Progenitor cell of endocrine pancreas (in vitro differentiated cells): ENCODE data around the gene F9. TPM values are rescaled to one million over a fixed set of nuclear protein-coding genes. Genes with fewer than 3 reads are reported as not detected.
"Not testable (repeated sequence)": the region's sequence is repeated elsewhere in the genome, so short reads cannot be mapped to it uniquely, and the experiment has no call there.

Experiments
- DNase-seq: peaks from one replicate; pipeline ENCODE4 v3.0.0; 2021; ENCODE audit warnings: low spot score; ENCODE audit not compliant: unreplicated experiment
- H3K27ac Mint-ChIP-seq: 2 replicates; pipeline ENCODE4 v1.8.0; 2021; ENCODE audit warnings: mild to moderate bottlenecking, moderate library complexity, mixed read lengths
- H3K27me3 Mint-ChIP-seq: 2 replicates; pipeline ENCODE4 v1.8.0; 2021; ENCODE audit warnings: mixed read lengths
- H3K36me3 Mint-ChIP-seq: 2 replicates; pipeline ENCODE4 v1.8.0; 2022; ENCODE audit warnings: mixed read lengths; ENCODE audit not compliant: insufficient read depth
- H3K4me1 Mint-ChIP-seq: 2 replicates; pipeline ENCODE4 v1.8.0; 2021; ENCODE audit warnings: low read depth, mixed read lengths
- H3K4me3 Mint-ChIP-seq: 2 replicates; pipeline ENCODE4 v1.8.0; 2021; ENCODE audit warnings: low read depth, mild to moderate bottlenecking, moderate library complexity, mixed read lengths
- H3K9me3 Mint-ChIP-seq: 2 replicates; pipeline ENCODE4 v1.8.0; 2021; ENCODE audit warnings: low read depth, mixed read lengths
- CTCF ChIP-seq: fragments of 200-600 bp; sonication (generic); IDR thresholded peaks from one replicate; pipeline ENCODE4 v1.5.0; 2021; ENCODE audit warnings: antibody characterized with exemption, mild to moderate bottlenecking; ENCODE audit not compliant: unreplicated experiment
- total RNA-seq: library from RNA; stranded (reverse); gene quantifications from 2 replicates; pipeline ENCODE4 v1.2.1, GENCODE V29; 2021

Gene F9
- total RNA-seq, 1 donor from 2014 or later: not detected

- TF ChIP-seq CTCF: no peak
- Mint-ChIP-seq H3K9me3 (no peaks in the 10 kb centered on the region), H3K4me3 (no peak overlapping the region), H3K4me1 (no peaks in the 10 kb centered on the region), H3K27ac (no peak overlapping the region), H3K27me3 (no peaks in the 10 kb centered on the region), H3K36me3 (no peaks in the 10 kb centered on the region)
- no peak for DNase-seq
These were observed 22.4 kb upstream of the F9 start for GRCh38 chrX:139508099-139508498.

- H3K27ac Mint-ChIP-seq: no peak overlapping the region
- H3K36me3 Mint-ChIP-seq: peaks cover 1% of the 10 kb centered on the region
- no peak for TF ChIP-seq CTCF
- H3K4me3 Mint-ChIP-seq: no peak overlapping the region
- H3K27me3 Mint-ChIP-seq: no peaks in the 10 kb centered on the region
- peaks cover 27% of the 10 kb centered on the region for H3K9me3 Mint-ChIP-seq
- H3K4me1 Mint-ChIP-seq: peaks cover 2% of the 10 kb centered on the region
- no peak for DNase-seq
These were observed 12.1 kb upstream of the F9 start for GRCh38 chrX:139518475-139518874.

GRCh38 chrX:139528829-139529228, 1.7 kb upstream of the F9 start:
- not testable (repeated sequence) for H3K9me3 Mint-ChIP-seq, DNase-seq, H3K4me3 Mint-ChIP-seq, H3K27me3 Mint-ChIP-seq, H3K27ac Mint-ChIP-seq, H3K4me1 Mint-ChIP-seq, H3K36me3 Mint-ChIP-seq

GRCh38 chrX:139532834-139533233, 2.3 kb downstream of the F9 start:
- no peak for TF ChIP-seq CTCF
- Mint-ChIP-seq H3K27ac (no peak overlapping the region), H3K27me3 (no peaks in the 10 kb centered on the region), H3K4me3 (no peak overlapping the region), H3K9me3 (no peaks in the 10 kb centered on the region), H3K36me3 (no peaks in the 10 kb centered on the region), H3K4me1 (no peaks in the 10 kb centered on the region)
- DNase-seq: no peak

GRCh38 chrX:139533444-139533843, 2.9 kb downstream of the F9 start:
- DNase-seq: no peak
- Mint-ChIP-seq H3K27me3 (no peaks in the 10 kb centered on the region), H3K36me3 (no peaks in the 10 kb centered on the region), H3K9me3 (no peaks in the 10 kb centered on the region), H3K4me3 (no peak overlapping the region), H3K27ac (no peak overlapping the region), H3K4me1 (no peaks in the 10 kb centered on the region)
- no peak for TF ChIP-seq CTCF

- H3K27ac Mint-ChIP-seq: no peak overlapping the region
- H3K4me3 Mint-ChIP-seq: no peak overlapping the region
- H3K9me3 Mint-ChIP-seq: no peaks in the 10 kb centered on the region
- TF ChIP-seq CTCF: no peak
- no peak for DNase-seq
- no peaks in the 10 kb centered on the region for H3K36me3 Mint-ChIP-seq
- H3K4me1 Mint-ChIP-seq: peaks cover 17% of the 10 kb centered on the region
- no peaks in the 10 kb centered on the region for H3K27me3 Mint-ChIP-seq
These were observed 8.6 kb downstream of the F9 start for GRCh38 chrX:139538907-139539790.
